Mammary epithelial cell (primary cell): Measurements from ENCODE around the gene PIF1.

Source experiments
- CTCF ChIP-seq, 2 donors: IDR thresholded peaks in 1 of 2; conservative IDR thresholded peaks in 1 of 2; 2 replicates each; pipeline ENCODE4 v1.5.1; 2011 to 2012; ENCODE audit warnings: inconsistent platforms in 2 of 2, low read length in 2 of 2, mild to moderate bottlenecking in 2 of 2, control low read depth in 1 of 2, low read depth in 1 of 2; ENCODE audit not compliant: insufficient read depth in 1 of 2; ENCODE audit errors: extremely low read depth in 1 of 2
- EZH2 ChIP-seq: IDR thresholded peaks from 2 replicates; pipeline ENCODE4 v1.6.1; 2012; ENCODE audit warnings: low read length, inconsistent platforms, borderline replicate concordance

GRCh38 chr15:64854526-64854925 is 29.1 kb upstream of the PIF1 start:
- no peak for TF ChIP-seq CTCF (conservative IDR thresholded peaks at IDR 0.05 in 1 of 2, IDR thresholded peaks at IDR 0.05 in 1 of 2; ENCODE audit: extremely low read depth in 1 of 2, insufficient read depth in 1 of 2, low read depth in 1 of 2, low read length in 2 of 2)
- TF ChIP-seq EZH2: no peak
